HUDEP-2 (cell line): ENCODE measurements around the gene ANKRD2.
"Not testable (repeated sequence)": the region's sequence is repeated elsewhere in the genome, so short reads cannot be mapped to it uniquely, and the experiment has no call there.

Source experiments
- DNase-seq, 76 experiments: peaks; one replicate each; lab custom pipeline; 2025; ENCODE audit not compliant: unreplicated experiment in 76 of 76; lab: John Stamatoyannopoulos, UW

Gene ANKRD2

GRCh38 chr10:97546456-97547270 lies 25.9 kb upstream of the ANKRD2 start:
- DNase-seq, result no peak

GRCh38 chr10:97547271-97547600 lies 25.3 kb upstream of the ANKRD2 start:
- no peak for DNase-seq

DNA sequence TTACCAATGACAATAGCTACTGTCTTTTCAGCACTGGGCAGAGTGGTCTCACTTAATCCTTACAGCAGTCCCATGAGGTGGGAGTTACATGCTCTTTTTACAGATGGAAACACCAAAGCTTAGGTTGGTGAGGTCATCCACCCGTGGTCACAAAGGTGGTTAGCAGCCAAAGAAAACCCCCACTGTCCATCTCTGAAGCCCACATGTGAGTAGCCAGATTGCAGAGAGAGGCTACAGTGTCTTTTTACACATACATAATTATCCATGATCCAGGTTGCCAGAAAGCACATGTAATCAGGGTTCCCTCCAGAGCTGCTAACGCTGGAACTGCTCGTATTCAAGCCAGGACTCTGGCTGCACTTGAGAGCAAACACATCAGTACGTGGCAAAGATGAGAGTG lies 24.6 kb upstream of the ANKRD2 start:
- no peak for DNase-seq

DNA sequence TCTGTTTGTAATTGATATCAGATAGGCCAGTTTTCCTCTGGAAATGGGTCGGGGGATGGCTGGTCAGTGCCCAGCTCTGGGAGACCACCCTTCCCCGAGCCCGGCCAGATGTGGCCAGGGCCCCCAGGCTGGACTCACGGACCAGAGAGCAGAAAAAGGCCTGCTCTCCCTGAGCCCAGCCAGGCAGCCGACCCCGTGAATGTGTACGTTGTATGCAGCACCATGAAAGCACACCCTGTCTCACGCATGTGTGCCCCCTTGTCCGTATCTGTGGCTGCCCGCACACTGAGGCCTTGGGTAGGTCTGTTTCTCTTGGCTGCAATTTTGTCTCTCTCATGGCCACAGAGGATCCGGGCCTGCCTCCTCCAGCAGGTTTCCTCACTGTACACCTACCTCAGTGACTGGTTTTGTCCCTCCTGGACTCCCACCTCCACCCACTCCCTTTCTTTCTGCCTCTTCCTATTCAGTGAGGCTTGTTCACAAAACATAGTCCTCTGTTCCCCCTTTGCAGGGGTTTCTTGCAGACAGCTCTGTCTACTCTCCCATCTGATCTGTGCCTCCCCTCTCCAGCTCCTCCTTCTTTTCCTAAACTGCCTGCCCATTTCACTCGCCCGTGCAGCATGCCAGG lies 23.6 kb upstream of the ANKRD2 start:
- no peak for DNase-seq

- DNase-seq, result no peak
Observed at GRCh38 chr10:97549587-97550322, 22.8 kb upstream of the ANKRD2 start.

- peak in 5 of 76 experiments; percentile 3 to 11 (median 6) for DNase-seq
Observed at GRCh38 chr10:97550336-97551149, 22.0 kb upstream of the ANKRD2 start.

GRCh38 chr10:97551271-97551670 lies 21.3 kb upstream of the ANKRD2 start:
- no peak for DNase-seq

- DNase-seq, result peak in 48 of 76 experiments; percentile 4 to 57 (median 26)
Observed at GRCh38 chr10:97553575-97554031, 19.0 kb upstream of the ANKRD2 start.

DNA sequence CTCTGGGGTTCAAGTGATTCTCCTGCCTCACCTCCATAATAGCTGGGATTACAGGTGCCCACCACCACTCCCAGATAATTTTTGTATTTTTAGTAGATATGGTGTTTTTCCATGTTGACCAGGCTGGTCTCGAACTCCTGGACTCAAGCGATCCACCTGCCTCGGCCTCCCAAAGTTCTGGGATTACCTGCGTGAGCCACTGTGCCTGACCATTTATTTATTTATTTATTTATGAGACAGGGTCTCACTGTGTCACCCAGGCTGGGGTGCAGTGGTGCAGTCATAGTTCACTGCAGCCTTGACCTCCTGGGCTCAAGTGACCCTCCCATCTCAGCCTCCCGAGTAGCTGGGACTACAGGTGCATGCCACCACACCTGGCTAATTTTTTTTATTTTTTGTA lies 18.2 kb upstream of the ANKRD2 start:
- DNase-seq, result not testable (repeated sequence)

- DNase-seq, result not testable (repeated sequence)
Observed at GRCh38 chr10:97555541-97555940, 17.0 kb upstream of the ANKRD2 start.

GRCh38 chr10:97560731-97561381 lies 11.7 kb upstream of the ANKRD2 start:
- not testable (repeated sequence) for DNase-seq

GRCh38 chr10:97561386-97562077 lies 11.0 kb upstream of the ANKRD2 start:
- DNase-seq, result not testable (repeated sequence)

DNA sequence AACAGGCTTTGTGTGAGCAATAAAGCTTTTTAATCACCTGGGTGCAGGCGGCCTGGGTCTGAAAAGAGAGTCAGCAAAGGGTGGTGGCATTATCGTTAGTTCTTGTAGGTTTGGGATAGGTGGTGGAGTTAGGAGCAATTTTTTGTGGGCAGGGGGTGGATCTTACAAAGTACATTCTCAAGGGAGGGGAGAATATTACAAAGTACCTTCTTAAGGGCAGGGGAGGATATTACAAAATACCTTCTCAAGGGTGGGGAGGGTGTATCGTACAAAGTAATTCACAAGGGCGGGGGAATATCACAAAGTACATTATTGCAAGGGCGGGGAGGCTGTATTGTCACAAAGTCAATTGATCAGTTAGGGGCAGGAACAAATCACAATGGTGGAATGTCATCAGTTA lies 10.2 kb upstream of the ANKRD2 start:
- DNase-seq, result not testable (repeated sequence)

GRCh38 chr10:97563337-97563736 lies 9.2 kb upstream of the ANKRD2 start:
- no peak for DNase-seq

- DNase-seq, result no peak
Observed at GRCh38 chr10:97564776-97565175, 7.8 kb upstream of the ANKRD2 start.

GRCh38 chr10:97566336-97566996 lies 6.1 kb upstream of the ANKRD2 start:
- DNase-seq, result no peak

- DNase-seq, result no peak
Observed at GRCh38 chr10:97567891-97568290, 4.7 kb upstream of the ANKRD2 start.

DNA sequence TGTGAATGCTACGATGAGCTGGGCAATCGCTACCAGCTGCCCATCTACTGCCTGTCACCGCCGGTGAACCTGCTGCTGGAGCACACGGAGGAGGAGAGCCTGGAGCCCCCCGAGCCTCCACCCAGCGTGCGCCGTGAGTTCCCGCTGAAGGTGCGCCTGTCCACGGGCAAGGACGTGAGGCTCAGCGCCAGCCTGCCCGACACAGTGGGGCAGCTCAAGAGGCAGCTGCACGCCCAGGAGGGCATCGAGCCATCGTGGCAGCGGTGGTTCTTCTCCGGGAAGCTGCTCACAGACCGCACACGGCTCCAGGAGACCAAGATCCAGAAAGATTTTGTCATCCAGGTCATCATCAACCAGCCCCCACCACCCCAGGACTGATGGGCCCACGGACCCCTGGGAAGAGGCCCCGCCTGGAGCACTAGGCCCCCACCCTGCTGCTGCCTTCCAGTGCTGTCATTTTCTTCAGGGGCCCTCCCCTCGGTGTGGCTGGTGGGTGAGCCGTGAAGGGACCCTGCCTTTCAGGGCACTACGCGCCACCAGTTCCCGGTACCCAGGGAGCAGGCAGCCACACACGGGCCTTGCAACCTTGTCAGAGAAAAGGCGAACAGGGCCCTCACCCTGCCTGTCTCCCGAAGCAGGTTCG lies 2.3 kb upstream of the ANKRD2 start:
- no peak for DNase-seq
